ENCODE measurements around the gene STARD10. TPM values are rescaled to one million over a fixed set of nuclear protein-coding genes. Genes with fewer than 3 reads are reported as not detected.

Gene STARD10
- total and polyA plus RNA-seq, 2 donors from 2014 or later: 40.7 to 127 TPM

- Histone ChIP-seq H3K4me3 (ENCODE audit: low read length in 3 of 3) (no peak overlapping the region), H3K27me3 (ENCODE audit: control insufficient read depth, insufficient read depth, low read length) (no peaks in the 10 kb centered on the region)
- FAIRE-seq: no peak
Observed at GRCh38 chr11:72833811-72834493, 40.1 kb upstream of the STARD10 start.

GRCh38 chr11:72833083-72833733 lies 39.4 kb upstream of the STARD10 start:
- H3K27ac ChIP-seq (ENCODE audit: low read depth in 2 of 2, low read length in 2 of 2): peak overlapping the region; percentile 14 to 76
- FAIRE-seq: no peak
- no peaks in the 10 kb centered on the region for H3K9me3 ChIP-seq (ENCODE audit: control insufficient read depth in 2 of 3, insufficient read depth in 1 of 3, low read length in 3 of 3)
- H3K4me3 ChIP-seq (ENCODE audit: low read length in 3 of 3): no peak overlapping the region
- no peaks in the 10 kb centered on the region for H3K27me3 ChIP-seq (ENCODE audit: control insufficient read depth, insufficient read depth, low read length)
- peaks cover 0 to 4% (median 2%) of the 10 kb centered on the region in 3 donors for H3K36me3 ChIP-seq (ENCODE audit: control insufficient read depth in 2 of 3, insufficient read depth in 3 of 3, low read length in 3 of 3)
- peaks cover 0 to 17% (median 0%) of the 10 kb centered on the region in 3 donors for H3K4me1 ChIP-seq (ENCODE audit: control insufficient read depth in 2 of 3, insufficient read depth in 2 of 3, low read depth in 1 of 3, low read length in 3 of 3)
- no peak for TF ChIP-seq CTCF (IDR thresholded peaks at IDR 0.05; ENCODE audit: borderline replicate concordance, extremely low read depth, insufficient read depth)
- peak in 1 of 5 donors; percentile 8 for DNase-seq
- peak overlapping the region in 1 of 3 donors; percentile 35 for H3K9ac ChIP-seq (ENCODE audit: low read length in 3 of 3)
- intact Hi-C loops (cut with DNase I): loop anchor here (5.0 kb wide), 1 partner anchor 344 kb away; no protein-coding TSS in a partner anchor

More at GRCh38 chr11:72833811-72834493, 40.1 kb upstream of the STARD10 start:
- Histone ChIP-seq H3K4me1 (ENCODE audit: control insufficient read depth in 2 of 3, insufficient read depth in 2 of 3, low read depth in 1 of 3, low read length in 3 of 3) (peaks cover 0 to 17% (median 0%) of the 10 kb centered on the region in 3 donors), H3K9ac (ENCODE audit: low read length in 3 of 3) (no peak overlapping the region), H3K9me3 (ENCODE audit: control insufficient read depth in 2 of 3, insufficient read depth in 1 of 3, low read length in 3 of 3) (no peaks in the 10 kb centered on the region), H3K36me3 (ENCODE audit: control insufficient read depth in 2 of 3, insufficient read depth in 3 of 3, low read length in 3 of 3) (peaks cover 0 to 4% (median 2%) of the 10 kb centered on the region in 3 donors), H3K27ac (ENCODE audit: low read depth in 2 of 2, low read length in 2 of 2) (peak overlapping the region; percentile 2 to 23)
- TF ChIP-seq CTCF (IDR thresholded peaks at IDR 0.05; ENCODE audit: borderline replicate concordance, extremely low read depth, insufficient read depth): no peak
- intact Hi-C loops (cut with DNase I): loop anchor here (5.0 kb wide), 1 partner anchor 343 kb away; no protein-coding TSS in a partner anchor
- peak in 3 of 5 donors; percentile 23 to 91 (median 69) for DNase-seq

GRCh38 chr11:72832301-72833082 lies 38.6 kb upstream of the STARD10 start:
- no peak for TF ChIP-seq CTCF (IDR thresholded peaks at IDR 0.05; ENCODE audit: borderline replicate concordance, extremely low read depth, insufficient read depth)
- peak in 1 of 5 donors; percentile 33 for DNase-seq
- H3K27ac ChIP-seq (ENCODE audit: low read depth in 2 of 2, low read length in 2 of 2): peak overlapping the region; percentile 26 to 51
- H3K9ac ChIP-seq (ENCODE audit: low read length in 3 of 3): peak overlapping the region in 1 of 3 donors; percentile 35
- peaks cover 0 to 2% (median 2%) of the 10 kb centered on the region in 3 donors for H3K36me3 ChIP-seq (ENCODE audit: control insufficient read depth in 2 of 3, insufficient read depth in 3 of 3, low read length in 3 of 3)
- H3K4me3 ChIP-seq (ENCODE audit: low read length in 3 of 3): no peak overlapping the region
- no peaks in the 10 kb centered on the region for H3K27me3 ChIP-seq (ENCODE audit: control insufficient read depth, insufficient read depth, low read length)
- no peaks in the 10 kb centered on the region for H3K9me3 ChIP-seq (ENCODE audit: control insufficient read depth in 2 of 3, insufficient read depth in 1 of 3, low read length in 3 of 3)
- peaks cover 0 to 17% (median 0%) of the 10 kb centered on the region in 3 donors for H3K4me1 ChIP-seq (ENCODE audit: control insufficient read depth in 2 of 3, insufficient read depth in 2 of 3, low read depth in 1 of 3, low read length in 3 of 3)
- no peak for FAIRE-seq
- intact Hi-C loops (cut with DNase I): loop anchor here (5.0 kb wide), 1 partner anchor 345 kb away; no protein-coding TSS in a partner anchor

All from kidney (tissue), 14 donors.